ENCODE data around the gene FREY1.
A peak's percentile ranks its signal among the peaks of the same experiment; 100 is the strongest.

The FREY1 gene

DNA sequence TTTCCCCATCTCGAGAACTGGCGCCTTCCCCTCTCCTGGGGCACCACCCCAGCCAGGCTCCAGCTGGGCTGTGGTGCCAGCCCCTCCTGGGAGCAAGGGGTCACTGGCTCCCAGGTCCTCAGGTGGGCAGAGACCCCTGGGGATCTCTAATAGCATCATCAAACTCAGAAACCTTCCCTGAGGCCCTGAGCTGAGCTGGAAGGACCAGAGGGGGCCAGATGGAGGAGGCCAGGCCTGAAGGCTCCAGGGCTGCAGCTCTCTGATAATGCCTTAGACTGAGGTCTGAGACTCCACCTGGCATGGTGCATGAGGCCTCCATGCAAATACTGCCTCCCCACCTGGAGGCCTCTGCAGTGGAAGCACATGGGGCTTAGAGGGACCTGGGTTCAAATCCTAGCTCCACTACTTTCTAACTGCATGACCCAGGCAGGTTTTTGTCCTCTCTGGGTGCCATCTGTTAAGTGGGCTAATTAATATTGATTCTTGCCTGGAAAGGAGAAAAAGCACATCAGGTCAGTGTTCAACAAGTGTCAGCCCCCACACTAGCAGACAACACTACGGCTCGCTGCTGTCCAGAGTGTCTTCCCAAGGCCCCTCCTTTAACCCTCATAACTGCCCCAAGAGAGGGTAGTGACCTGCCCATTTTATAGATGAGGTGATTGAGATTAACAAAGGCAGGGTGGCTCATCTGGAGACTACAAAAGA is 20.1 kb downstream of the FREY1 start:
- no peak for DNase-seq (ENCODE audit: low read depth, low spot score)
- TF ChIP-seq, protein P1, sequence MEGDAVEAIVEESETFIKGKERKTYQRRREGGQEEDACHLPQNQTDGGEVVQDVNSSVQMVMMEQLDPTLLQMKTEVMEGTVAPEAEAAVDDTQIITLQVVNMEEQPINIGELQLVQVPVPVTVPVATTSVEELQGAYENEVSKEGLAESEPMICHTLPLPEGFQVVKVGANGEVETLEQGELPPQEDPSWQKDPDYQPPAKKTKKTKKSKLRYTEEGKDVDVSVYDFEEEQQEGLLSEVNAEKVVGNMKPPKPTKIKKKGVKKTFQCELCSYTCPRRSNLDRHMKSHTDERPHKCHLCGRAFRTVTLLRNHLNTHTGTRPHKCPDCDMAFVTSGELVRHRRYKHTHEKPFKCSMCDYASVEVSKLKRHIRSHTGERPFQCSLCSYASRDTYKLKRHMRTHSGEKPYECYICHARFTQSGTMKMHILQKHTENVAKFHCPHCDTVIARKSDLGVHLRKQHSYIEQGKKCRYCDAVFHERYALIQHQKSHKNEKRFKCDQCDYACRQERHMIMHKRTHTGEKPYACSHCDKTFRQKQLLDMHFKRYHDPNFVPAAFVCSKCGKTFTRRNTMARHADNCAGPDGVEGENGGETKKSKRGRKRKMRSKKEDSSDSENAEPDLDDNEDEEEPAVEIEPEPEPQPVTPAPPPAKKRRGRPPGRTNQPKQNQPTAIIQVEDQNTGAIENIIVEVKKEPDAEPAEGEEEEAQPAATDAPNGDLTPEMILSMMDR (IDR thresholded peaks at IDR 0.05; ENCODE audit: insufficient read depth, low read length, missing control alignments), result no peak
- no peak overlapping the region for H3K4me3 ChIP-seq (ENCODE audit: low read depth, low read length)
- ChIA-PET CTCF (interaction anchor here (5.7 kb wide), 1 partner anchor 14 kb away, joined by 27 read pairs; no protein-coding TSS in a partner anchor), POLR2A (interaction anchor here (1.0 kb wide), 1 partner anchor 27 kb away, joined by 3 read pairs; no protein-coding TSS in a partner anchor)

DNA sequence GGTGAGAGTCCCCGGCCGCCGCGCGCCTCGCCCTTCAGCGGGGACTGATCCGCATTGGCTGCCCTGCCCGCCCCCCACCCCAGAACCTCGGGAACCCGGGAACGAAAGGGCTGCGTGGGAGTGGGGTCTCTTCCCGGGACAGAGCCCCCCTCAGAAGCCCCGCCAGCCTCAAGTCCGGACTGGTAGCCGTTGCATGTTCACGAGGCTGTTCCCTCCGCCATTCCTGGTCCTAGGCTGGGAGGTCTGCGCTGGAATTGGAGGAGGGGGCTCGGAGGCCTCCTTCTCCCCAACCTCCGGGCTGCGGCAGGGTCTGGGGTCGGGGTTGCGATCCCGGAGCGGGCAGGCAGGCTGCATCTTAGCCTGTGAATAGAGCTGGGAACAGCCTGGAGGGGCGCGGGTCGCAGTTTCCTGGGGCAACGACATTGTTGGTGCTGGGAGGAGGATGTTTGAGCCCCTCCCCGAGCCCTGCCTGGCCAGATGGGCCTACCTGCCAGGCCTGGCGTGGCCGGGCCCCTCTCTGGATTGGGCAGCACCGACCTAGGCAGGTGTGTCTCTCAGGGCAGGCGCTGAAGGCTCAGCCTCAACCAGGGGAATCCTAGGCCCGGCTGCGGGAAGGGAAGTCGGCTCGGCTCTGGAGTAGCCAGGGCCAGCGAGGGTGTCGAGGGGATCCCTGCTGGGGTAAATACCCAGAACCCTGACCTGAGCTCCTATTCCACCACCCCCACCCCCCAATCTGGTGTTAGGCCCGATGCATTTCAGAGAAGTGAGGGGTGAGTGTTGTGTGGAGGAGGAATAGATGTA is 20.9 kb downstream of the FREY1 start:
- POLR2A ChIA-PET, result interaction anchor here (1.0 kb wide), 1 partner anchor 26 kb away, joined by 3 read pairs; no protein-coding TSS in a partner anchor

DNA sequence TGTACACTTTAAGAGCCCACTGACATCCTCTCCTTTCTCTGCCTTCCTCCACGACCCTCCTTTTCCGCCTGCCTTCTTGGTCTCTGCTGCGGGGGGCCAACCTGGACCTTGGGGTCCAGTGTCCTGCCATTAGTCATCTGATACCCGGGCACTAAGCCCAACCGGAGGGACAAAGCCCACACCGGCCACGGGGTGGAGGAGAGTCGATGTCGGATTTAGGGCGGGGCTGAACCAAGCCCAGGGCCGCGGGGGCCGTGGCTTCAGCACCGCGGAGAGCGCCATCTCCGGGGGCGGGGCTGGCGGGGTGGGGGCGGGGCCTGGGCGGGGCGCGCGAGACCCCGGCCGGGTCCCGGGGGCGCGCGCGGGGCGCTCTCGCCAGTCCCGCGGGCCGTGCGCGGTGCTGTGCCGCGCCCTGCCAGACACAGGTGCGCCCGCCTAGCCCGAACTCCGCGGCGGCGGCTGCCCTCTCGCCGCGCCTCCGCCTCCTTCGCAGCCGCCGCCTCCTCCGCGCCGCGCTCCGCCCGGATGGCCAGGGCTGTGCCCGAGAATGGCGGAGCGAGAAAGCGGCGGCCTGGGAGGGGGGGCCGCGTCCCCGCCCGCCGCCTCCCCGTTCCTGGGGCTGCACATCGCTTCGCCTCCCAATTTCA is 21.7 kb downstream of the FREY1 start, which contains the start of gene MAPK8IP1:
Gene MAPK8IP1 (plus strand): TSS at position 378 of the 647 bp plus-strand sequence. CDS start 170 bp downstream, at position 548.
- TF ChIP-seq, protein P1 (IDR thresholded peaks at IDR 0.05; ENCODE audit: insufficient read depth, low read length, missing control alignments), result no peak
- H3K4me3 ChIP-seq (ENCODE audit: low read depth, low read length), result peak within 1 kb of the TSS; percentile 48
- no peak for DNase-seq (ENCODE audit: low read depth, low spot score)
- POLR2A ChIA-PET, result no interaction called here
- CTCF ChIA-PET, result no interaction called here

More for the DNA sequence above, 20.9 kb downstream of the FREY1 start:
- peak overlapping the region; percentile 48 for H3K4me3 ChIP-seq (ENCODE audit: low read depth, low read length)
- DNase-seq (ENCODE audit: low read depth, low spot score), result no peak
- CTCF ChIA-PET, result interaction anchor here (5.7 kb wide), 1 partner anchor 13 kb away, joined by 27 read pairs; no protein-coding TSS in a partner anchor
- TF ChIP-seq, protein P1 (IDR thresholded peaks at IDR 0.05; ENCODE audit: insufficient read depth, low read length, missing control alignments), result no peak

DNA sequence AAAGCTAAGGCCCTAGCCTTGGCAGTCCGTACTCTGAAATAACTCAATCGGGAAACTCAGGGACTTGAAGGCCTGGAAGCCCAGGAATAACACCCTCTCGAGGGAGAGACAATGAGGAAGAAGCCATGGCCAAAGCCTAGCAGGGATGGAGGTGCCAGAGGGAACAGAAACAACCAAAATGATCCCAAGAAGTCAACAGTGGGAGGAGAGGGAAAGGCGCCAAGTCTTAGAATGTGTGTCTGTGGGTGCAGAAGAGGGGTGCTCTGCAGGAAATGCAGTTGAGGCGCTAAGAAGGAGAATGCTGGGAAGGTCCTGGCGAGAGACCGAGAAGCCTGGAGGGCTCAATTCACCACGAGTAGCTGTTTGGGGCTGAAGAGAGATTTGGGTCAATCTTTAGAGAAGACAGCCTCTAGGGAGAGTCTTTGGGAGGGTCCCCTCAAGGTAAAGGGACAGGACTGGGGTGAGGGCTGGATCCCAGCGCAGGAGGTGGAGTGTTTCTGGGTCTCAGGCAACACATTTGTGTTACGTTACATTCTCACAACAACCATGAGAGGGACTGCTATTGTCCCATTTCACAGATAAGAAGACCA is 22.4 kb downstream of the FREY1 start:
- POLR2A ChIA-PET, result no interaction called here

DNA sequence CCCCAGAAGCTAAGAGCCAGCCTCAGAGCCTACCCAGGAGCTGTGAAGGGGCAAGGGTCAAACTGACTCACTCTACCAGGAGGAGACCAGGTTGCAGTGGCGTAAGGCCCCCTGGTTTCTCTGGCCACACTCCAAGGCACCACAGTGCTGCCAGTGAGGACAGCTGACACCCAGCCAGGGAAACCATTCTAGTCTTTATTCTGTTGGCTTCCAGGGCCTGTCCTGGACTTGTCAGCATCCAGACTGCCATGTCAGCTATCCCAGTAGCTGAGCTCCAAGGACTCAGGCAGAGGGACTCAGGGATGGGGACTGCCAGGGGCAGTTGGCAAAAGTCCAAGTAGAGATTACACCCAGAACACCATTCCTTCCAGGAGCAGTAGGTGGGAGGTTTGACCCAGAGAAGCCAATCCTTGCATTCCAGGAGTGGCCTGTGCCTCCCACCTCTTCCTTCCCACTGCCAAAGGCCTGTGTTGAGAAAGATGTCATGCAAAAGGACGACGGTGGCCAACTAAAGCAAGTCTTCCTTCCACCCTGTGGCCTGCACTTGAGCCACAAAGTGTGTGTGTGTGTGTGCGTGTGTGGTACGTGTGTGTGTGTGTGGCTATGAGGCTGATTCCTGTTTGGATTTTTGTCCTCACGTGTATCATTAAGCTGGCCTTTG is 25.2 kb downstream of the FREY1 start:
- POLR2A ChIA-PET, result no interaction called here
- no peak overlapping the region for H3K4me3 ChIP-seq (ENCODE audit: low read depth, low read length)
- TF ChIP-seq, protein P1 (IDR thresholded peaks at IDR 0.05; ENCODE audit: insufficient read depth, low read length, missing control alignments), result no peak
- CTCF ChIA-PET, result interaction anchor here (2.8 kb wide), 1 partner anchor 9 kb away, joined by 17 read pairs; no protein-coding TSS in a partner anchor
- no peak for DNase-seq (ENCODE audit: low read depth, low spot score)

More for the DNA sequence above, 22.4 kb downstream of the FREY1 start:
- TF ChIP-seq, protein P1 (IDR thresholded peaks at IDR 0.05; ENCODE audit: insufficient read depth, low read length, missing control alignments), result no peak
- CTCF ChIA-PET, result interaction anchor here (1.3 to 2.8 kb wide), 2 partner anchors 12 to 122 kb away, joined by 4 to 17 read pairs; no protein-coding TSS in a partner anchor
- H3K4me3 ChIP-seq (ENCODE audit: low read depth, low read length), result no peak overlapping the region
- DNase-seq (ENCODE audit: low read depth, low spot score), result no peak

Data from AG04449 (cell line).